HL-60 (cell line): Measurements from ENCODE around the gene EAF1.
"Not testable (repeated sequence)": the region's sequence is repeated elsewhere in the genome, so short reads cannot be mapped to it uniquely, and the experiment has no call there.

Source experiments
- DNase-seq, 2 experiments: peaks; one replicate each; pipeline ENCODE4 v3.0.0-alpha.2; 2010 to 2020; ENCODE audit warnings: low read depth in 1 of 2, low spot score in 1 of 2
- H3K27ac ChIP-seq: fragments of 250-450 bp; sonication (Bioruptor Pico); replicated peaks from 2 replicates; pipeline ENCODE4 v1.5.1; 2020; ENCODE audit warnings: mild to moderate bottlenecking, moderate library complexity
- H3K27me3 ChIP-seq: fragments of 250-450 bp; sonication (Bioruptor Pico); 2 replicates; pipeline ENCODE4 v1.5.1; 2021; ENCODE audit warnings: mild to moderate bottlenecking, moderate library complexity; ENCODE audit not compliant: insufficient read depth, poor library complexity, severe bottlenecking
- H3K4me3 ChIP-seq: replicated peaks from 2 replicates; pipeline ENCODE4 v1.5.1; 2011; ENCODE audit warnings: mild to moderate bottlenecking, control low read depth, low read length; ENCODE audit not compliant: insufficient read depth
- CTCF ChIP-seq: IDR thresholded peaks from one replicate; pipeline ENCODE4 v1.5.1; 2011; ENCODE audit warnings: low read length, control low read depth, inconsistent platforms; ENCODE audit not compliant: insufficient read depth
- GABPA ChIP-seq: IDR thresholded peaks from 2 replicates; pipeline ENCODE4 v1.6.1; 2012; ENCODE audit warnings: low read depth
- POLR2AphosphoS5 ChIP-seq: IDR thresholded peaks from 2 replicates; pipeline ENCODE4 v1.6.1; 2012; ENCODE audit warnings: low read depth
- REST ChIP-seq: IDR thresholded peaks from 2 replicates; pipeline ENCODE4 v1.6.1; 2012; ENCODE audit warnings: low read depth; ENCODE audit not compliant: insufficient replicate concordance
- SPI1 ChIP-seq: IDR thresholded peaks from 2 replicates; pipeline ENCODE4 v1.6.1; 2012; ENCODE audit warnings: low read depth, mild to moderate bottlenecking, borderline replicate concordance

Gene EAF1

GRCh38 chr3:15405448-15406050 is 21.8 kb upstream of the EAF1 start:
- no peaks in the 10 kb centered on the region for H3K27me3 ChIP-seq
- peak; percentile 22 to 32 for DNase-seq
- H3K27ac ChIP-seq, result no peak overlapping the region
- H3K4me3 ChIP-seq, result no peak overlapping the region
- no peak for TF ChIP-seq SPI1
- TF ChIP-seq POLR2AphosphoS5, result no peak
- TF ChIP-seq CTCF, result peak; percentile 14
- TF ChIP-seq REST, result no peak
- no peak for TF ChIP-seq GABPA

GRCh38 chr3:15409239-15409638 is 18.2 kb upstream of the EAF1 start:
- H3K27me3 ChIP-seq, result no peaks in the 10 kb centered on the region
- H3K4me3 ChIP-seq, result no peak overlapping the region
- TF ChIP-seq POLR2AphosphoS5, result no peak
- TF ChIP-seq REST, result no peak
- no peak for TF ChIP-seq CTCF
- TF ChIP-seq SPI1, result no peak
- TF ChIP-seq GABPA, result no peak
- no peak overlapping the region for H3K27ac ChIP-seq
- DNase-seq, result no peak

- Histone ChIP-seq H3K27me3 (no peaks in the 10 kb centered on the region), H3K27ac (no peak overlapping the region), H3K4me3 (no peak overlapping the region)
- no peak for DNase-seq
- no peak for TF ChIP-seq REST
- no peak for TF ChIP-seq GABPA
- no peak for TF ChIP-seq SPI1
- no peak for TF ChIP-seq POLR2AphosphoS5
- TF ChIP-seq CTCF, result no peak
Observed at GRCh38 chr3:15409774-15410173, 17.6 kb upstream of the EAF1 start.

- not testable (repeated sequence) for H3K27me3 ChIP-seq, H3K27ac ChIP-seq, H3K4me3 ChIP-seq, DNase-seq
Observed at GRCh38 chr3:15410966-15411365, 16.4 kb upstream of the EAF1 start.
